HG03175 (cell line): Measurements from ENCODE around the gene SYT6.

Source experiments
- ATAC-seq: cut with Tn5 transposase; IDR thresholded peaks from one replicate; pipeline ENCODE4 v1.9.1; 2021; ENCODE audit warnings: mild to moderate bottlenecking, moderate library complexity; ENCODE audit not compliant: unreplicated experiment

Gene SYT6

DNA sequence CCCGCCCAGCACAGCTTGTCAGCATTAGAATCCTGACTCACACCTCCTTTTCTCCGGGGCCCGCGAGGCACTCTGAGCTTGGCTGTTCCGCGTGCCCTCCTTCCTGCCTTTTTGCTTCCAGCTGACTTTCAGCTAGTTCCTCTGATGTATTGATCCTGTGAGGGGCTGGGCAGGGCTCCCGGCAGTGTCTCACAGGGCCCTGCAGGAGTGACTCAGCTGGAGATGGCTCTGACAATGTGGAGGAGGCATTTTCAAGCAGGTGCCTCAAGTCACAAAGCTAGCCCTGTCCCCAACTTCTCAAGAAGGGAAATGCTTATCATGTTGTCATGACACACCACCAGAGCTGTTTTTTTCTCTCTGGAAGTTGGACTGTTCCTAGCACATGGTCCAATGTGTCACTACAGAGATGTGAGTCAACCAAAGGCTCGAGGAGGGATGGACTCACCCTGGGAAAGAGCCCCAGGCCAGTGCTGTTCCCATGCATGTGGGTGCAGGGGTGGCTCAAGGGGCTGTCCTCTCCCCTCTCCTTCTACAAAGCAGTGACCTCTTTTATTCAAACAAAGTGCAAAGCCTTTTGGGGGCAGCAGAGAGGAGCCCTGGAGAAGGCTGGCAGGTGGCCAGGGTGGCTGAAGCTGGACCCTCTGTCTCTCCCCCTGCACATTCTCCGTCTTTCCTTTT lies 30.6 kb downstream of the SYT6 start:
- no peak for ATAC-seq

GRCh38 chr1:114118351-114118990 lies 35.2 kb downstream of the SYT6 start:
- ATAC-seq: no peak

GRCh38 chr1:114117654-114118053 lies 36.0 kb downstream of the SYT6 start:
- ATAC-seq: no peak

DNA sequence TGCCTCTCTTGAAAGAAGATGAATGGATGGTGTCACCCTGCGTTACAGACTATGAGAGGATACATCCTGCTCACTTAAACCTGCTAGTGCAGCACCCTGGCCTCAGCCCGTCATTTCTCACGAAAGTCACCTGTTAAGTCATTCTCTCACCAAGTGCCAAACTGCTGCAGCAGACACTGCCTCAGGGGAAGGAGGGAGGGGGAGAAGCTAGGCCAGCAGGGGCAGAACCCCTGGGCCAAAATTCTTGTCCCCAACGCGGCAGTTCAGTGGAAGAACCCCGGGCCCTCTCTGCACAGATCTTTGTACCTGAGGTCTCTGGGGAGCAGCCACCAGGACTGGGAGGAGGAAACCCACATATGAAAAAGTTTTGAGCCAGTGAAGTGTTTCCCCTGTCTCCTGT lies 37.6 kb downstream of the SYT6 start:
- ATAC-seq: no peak

GRCh38 chr1:114114185-114115094 lies 39.2 kb downstream of the SYT6 start:
- no peak for ATAC-seq

- ATAC-seq: no peak
These were observed 40.1 kb downstream of the SYT6 start for GRCh38 chr1:114113411-114114184.

DNA sequence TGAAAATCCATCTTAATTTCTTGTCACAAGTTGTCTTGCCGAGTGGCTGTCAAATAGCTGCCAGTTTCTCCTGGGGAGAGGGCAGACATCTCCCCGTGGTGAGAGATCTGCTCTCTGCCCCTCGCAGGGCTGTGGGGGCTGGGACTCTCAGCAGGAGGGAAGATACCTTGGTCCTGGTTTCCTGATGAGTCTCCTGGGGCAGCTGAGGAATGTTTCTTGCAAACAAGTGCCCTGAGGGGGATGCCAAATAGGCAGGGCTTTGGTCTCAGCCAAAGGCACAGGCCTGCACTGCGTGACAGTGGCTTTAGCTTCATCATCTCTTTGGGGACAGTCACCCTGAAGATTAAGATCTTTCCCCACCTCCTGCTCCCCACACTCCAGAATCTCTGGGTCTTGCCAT lies 40.9 kb downstream of the SYT6 start:
- no peak for ATAC-seq

- no peak for ATAC-seq
These were observed 41.7 kb downstream of the SYT6 start for GRCh38 chr1:114111731-114112641.

- ATAC-seq: no peak
These were observed 43.7 kb downstream of the SYT6 start for GRCh38 chr1:114109981-114110380.

DNA sequence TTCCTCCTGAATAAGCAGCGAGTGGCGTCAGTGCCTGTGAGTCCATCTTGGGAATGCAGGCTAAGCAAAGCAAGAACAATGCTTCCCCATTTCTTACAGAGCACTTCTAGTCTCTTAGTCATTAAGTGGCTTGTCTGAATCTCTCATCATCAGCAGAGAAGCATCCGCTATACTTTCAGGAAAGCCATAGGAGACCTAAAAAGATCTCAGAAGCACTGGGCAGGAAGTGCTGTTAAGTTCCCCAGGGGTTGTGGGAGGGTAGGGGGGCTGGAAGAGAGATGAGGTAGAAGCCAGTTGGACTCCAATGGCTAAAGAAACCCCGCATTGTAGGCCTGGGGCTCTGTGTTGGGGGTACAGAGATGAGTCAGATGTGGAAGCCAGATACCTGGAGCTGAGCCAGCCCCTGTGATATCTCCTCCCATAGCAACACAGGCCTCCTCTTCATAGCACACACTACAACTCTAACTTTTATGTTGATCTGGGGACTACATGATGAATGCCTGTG lies 44.9 kb downstream of the SYT6 start:
- peak; percentile 88 for ATAC-seq

- ATAC-seq: no peak
These were observed 45.9 kb downstream of the SYT6 start for GRCh38 chr1:114107474-114108435.

DNA sequence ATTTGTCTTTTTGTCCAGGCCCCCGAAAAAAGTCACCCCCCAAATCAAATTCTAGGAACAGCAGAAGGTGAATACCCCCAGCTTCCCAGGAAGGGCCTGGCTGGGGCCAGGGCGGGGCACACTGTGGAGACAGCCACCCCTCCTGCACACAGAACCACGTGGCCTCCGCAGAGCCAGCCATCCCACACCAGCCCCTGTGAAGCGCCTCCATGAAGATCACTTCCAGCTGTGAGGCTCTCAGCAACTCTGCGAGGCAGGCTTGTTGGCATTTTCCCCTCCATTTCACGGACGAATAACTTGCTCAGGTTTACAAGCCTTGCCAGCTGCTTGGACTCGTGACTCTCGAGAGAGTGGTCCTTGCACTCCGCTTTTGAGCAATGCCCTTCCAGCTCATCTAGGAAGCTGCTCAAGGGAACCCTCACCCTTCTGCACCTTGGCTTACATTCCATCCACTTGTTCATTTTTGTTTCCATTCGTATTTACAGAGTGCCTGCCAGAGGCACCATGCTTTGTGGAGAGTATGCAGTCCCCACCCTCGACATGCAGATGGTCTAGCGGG lies 48.2 kb downstream of the SYT6 start:
- no peak for ATAC-seq

GRCh38 chr1:114104949-114105348 lies 48.7 kb downstream of the SYT6 start:
- no peak for ATAC-seq

GRCh38 chr1:114103992-114104391 lies 49.7 kb downstream of the SYT6 start:
- ATAC-seq: no peak

- no peak for ATAC-seq
These were observed 51.5 kb downstream of the SYT6 start for GRCh38 chr1:114102136-114102535.

- no peak for ATAC-seq
These were observed 53.5 kb downstream of the SYT6 start for GRCh38 chr1:114100148-114100547.

DNA sequence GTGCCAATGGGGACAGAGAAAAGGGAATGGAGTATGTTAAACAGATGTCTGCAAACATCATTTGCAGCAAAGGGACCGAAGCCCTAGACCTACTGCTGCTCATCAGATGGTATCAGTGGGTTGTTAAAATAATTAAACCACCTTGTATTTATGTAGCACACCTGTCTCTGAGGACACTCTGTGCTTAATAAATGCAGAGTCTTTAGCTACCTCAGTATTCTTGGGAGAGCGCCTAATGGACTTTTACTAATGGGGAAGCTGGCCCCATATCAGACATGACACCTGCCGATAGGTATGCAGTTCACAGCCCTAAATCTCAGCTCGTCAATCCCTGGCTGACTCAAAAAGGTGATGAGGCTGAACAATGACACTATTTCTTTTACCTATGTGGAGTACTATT lies 54.4 kb downstream of the SYT6 start:
- no peak for ATAC-seq

DNA sequence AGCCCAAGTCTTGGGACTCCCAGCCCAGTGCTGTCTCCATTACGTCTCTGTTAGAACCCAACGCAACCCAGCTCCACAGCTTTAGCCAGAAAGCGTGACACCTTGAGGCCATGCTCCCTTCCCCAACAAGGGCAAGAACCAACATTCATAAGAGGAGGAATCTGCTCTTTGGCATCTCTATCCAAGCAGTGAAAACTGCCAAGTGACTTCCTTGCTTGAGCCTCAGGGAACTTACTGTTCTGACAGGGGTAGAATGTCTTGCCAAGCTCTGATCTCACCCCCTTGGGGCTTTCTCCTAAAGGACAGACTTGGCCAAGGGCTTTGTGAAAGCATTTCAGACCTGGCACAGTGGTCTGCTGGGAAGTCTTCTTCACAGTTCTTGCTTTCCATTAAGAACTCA lies 56.6 kb downstream of the SYT6 start:
- no peak for ATAC-seq
